ENCODE measurements around the gene LHFPL2. TPM values are rescaled to one million over a fixed set of nuclear protein-coding genes. Genes with fewer than 3 reads are reported as not detected.

LHFPL2 gene
- total RNA-seq, 4 donors from 2014 or later: 34.4 to 79.6 (median 51.5) TPM

GRCh38 chr5:78610163-78610583 lies 38.4 kb downstream of the LHFPL2 start:
- DNase-seq: peak; percentile 34
- Histone ChIP-seq H3K4me1 (peaks cover 13 to 43% (median 28%) of the 10 kb centered on the region in 4 donors), H3K4me3 (no peak overlapping the region), H3K9me3 (no peaks in the 10 kb centered on the region), H3K36me3 (no peaks in the 10 kb centered on the region), H3K27ac (peak overlapping the region; percentile 57 to 86 (median 76)), H3K27me3 (no peaks in the 10 kb centered on the region)
- intact Hi-C loops (cut with DNase I; ENCODE audit: low total_unique reads): no loop called here
- TF ChIP-seq CTCF (IDR thresholded peaks at IDR 0.05) (no peak), POLR2AphosphoS5 (IDR thresholded peaks at IDR 0.05) (peak; percentile 64 to 79 (median 68))
- WGBS, 2 donors (ENCODE audit: low coverage in 1 of 2): 70 to 75% methylated on average over 5 to 7 of the region's 7 CpGs
- in situ Hi-C loops (cut with MboI; ENCODE audit: low pct_ligation_motif_present in 1 of 4, low pct_unique_long_range_greater_than_20kb in 1 of 4, low sequenced_read_pairs in 3 of 4): no loop called here

GRCh38 chr5:78607864-78608263 lies 40.7 kb downstream of the LHFPL2 start:
- H3K9me3 ChIP-seq: no peaks in the 10 kb centered on the region
- no peak for DNase-seq
- TF ChIP-seq POLR2AphosphoS5 (IDR thresholded peaks at IDR 0.05): no peak
- no peak for TF ChIP-seq POLR2A (IDR thresholded peaks at IDR 0.05)
- no peak for TF ChIP-seq CTCF (IDR thresholded peaks at IDR 0.05)
- no peak for TF ChIP-seq EP300 (IDR thresholded peaks at IDR 0.05; ENCODE audit: low read depth)
- H3K4me3 ChIP-seq: no peak overlapping the region
- H3K4me1 ChIP-seq: peaks cover 27 to 50% (median 35%) of the 10 kb centered on the region in 4 donors
- intact Hi-C loops (cut with DNase I; ENCODE audit: low total_unique reads): no loop called here
- no peaks in the 10 kb centered on the region for H3K27me3 ChIP-seq
- in situ Hi-C loops (cut with MboI; ENCODE audit: low pct_ligation_motif_present in 1 of 4, low pct_unique_long_range_greater_than_20kb in 1 of 4, low sequenced_read_pairs in 3 of 4): no loop called here
- no peak overlapping the region for H3K27ac ChIP-seq
- no peaks in the 10 kb centered on the region for H3K36me3 ChIP-seq

GRCh38 chr5:78606241-78606640 lies 42.3 kb downstream of the LHFPL2 start:
- H3K36me3 ChIP-seq: no peaks in the 10 kb centered on the region
- no peaks in the 10 kb centered on the region for H3K27me3 ChIP-seq
- in situ Hi-C loops (cut with MboI; ENCODE audit: low pct_ligation_motif_present in 1 of 4, low pct_unique_long_range_greater_than_20kb in 1 of 4, low sequenced_read_pairs in 3 of 4): no loop called here
- intact Hi-C loops (cut with DNase I; ENCODE audit: low total_unique reads): no loop called here
- TF ChIP-seq CTCF (IDR thresholded peaks at IDR 0.05): no peak
- TF ChIP-seq POLR2AphosphoS5 (IDR thresholded peaks at IDR 0.05): no peak
- no peak for TF ChIP-seq POLR2A (IDR thresholded peaks at IDR 0.05)
- no peak for TF ChIP-seq EP300 (IDR thresholded peaks at IDR 0.05; ENCODE audit: low read depth)
- no peaks in the 10 kb centered on the region for H3K9me3 ChIP-seq
- 83 to 86% methylated on average over 4 of the region's 4 CpGs for WGBS, 2 donors (ENCODE audit: low coverage in 1 of 2)
- no peak overlapping the region for H3K4me3 ChIP-seq
- H3K27ac ChIP-seq: no peak overlapping the region
- DNase-seq: no peak
- peaks cover 25 to 52% (median 36%) of the 10 kb centered on the region in 4 donors for H3K4me1 ChIP-seq

GRCh38 chr5:78605611-78606010 lies 43.0 kb downstream of the LHFPL2 start:
- Histone ChIP-seq H3K27me3 (no peaks in the 10 kb centered on the region), H3K27ac (peak overlapping the region in 1 of 4 donors; percentile 40), H3K4me1 (peaks cover 25 to 52% (median 38%) of the 10 kb centered on the region in 4 donors), H3K4me3 (no peak overlapping the region), H3K9me3 (no peaks in the 10 kb centered on the region), H3K36me3 (no peaks in the 10 kb centered on the region)
- TF ChIP-seq POLR2AphosphoS5 (IDR thresholded peaks at IDR 0.05) (no peak), POLR2A (IDR thresholded peaks at IDR 0.05) (no peak), CTCF (IDR thresholded peaks at IDR 0.05) (no peak), EP300 (IDR thresholded peaks at IDR 0.05; ENCODE audit: low read depth) (no peak)
- no peak for DNase-seq
- intact Hi-C loops (cut with DNase I; ENCODE audit: low total_unique reads): no loop called here
- in situ Hi-C loops (cut with MboI; ENCODE audit: low pct_ligation_motif_present in 1 of 4, low pct_unique_long_range_greater_than_20kb in 1 of 4, low sequenced_read_pairs in 3 of 4): no loop called here
- 88 to 94% methylated on average over 2 of the region's 2 CpGs for WGBS, 2 donors (ENCODE audit: low coverage in 1 of 2)

All from transverse colon (tissue), 4 donors.